Hepatocyte (in vitro differentiated cells): Measurements from ENCODE around the gene REG3G.

Source experiments
- EZH2 ChIP-seq: fragments of 200-600 bp; sonication (generic); IDR thresholded peaks from 2 replicates; pipeline ENCODE4 v1.6.1; 2016; ENCODE audit warnings: antibody characterized with exemption, mild to moderate bottlenecking, borderline replicate concordance
- TF ChIP-seq, protein P1 (sequence below): fragments of 200-600 bp; sonication (generic); IDR thresholded peaks from 2 replicates; pipeline ENCODE4 v1.5.1; 2016; ENCODE audit warnings: antibody characterized with exemption, mild to moderate bottlenecking; ENCODE audit not compliant: poor library complexity

- TF ChIP-seq, protein P1, sequence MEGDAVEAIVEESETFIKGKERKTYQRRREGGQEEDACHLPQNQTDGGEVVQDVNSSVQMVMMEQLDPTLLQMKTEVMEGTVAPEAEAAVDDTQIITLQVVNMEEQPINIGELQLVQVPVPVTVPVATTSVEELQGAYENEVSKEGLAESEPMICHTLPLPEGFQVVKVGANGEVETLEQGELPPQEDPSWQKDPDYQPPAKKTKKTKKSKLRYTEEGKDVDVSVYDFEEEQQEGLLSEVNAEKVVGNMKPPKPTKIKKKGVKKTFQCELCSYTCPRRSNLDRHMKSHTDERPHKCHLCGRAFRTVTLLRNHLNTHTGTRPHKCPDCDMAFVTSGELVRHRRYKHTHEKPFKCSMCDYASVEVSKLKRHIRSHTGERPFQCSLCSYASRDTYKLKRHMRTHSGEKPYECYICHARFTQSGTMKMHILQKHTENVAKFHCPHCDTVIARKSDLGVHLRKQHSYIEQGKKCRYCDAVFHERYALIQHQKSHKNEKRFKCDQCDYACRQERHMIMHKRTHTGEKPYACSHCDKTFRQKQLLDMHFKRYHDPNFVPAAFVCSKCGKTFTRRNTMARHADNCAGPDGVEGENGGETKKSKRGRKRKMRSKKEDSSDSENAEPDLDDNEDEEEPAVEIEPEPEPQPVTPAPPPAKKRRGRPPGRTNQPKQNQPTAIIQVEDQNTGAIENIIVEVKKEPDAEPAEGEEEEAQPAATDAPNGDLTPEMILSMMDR: peak; percentile 76
- no peak for TF ChIP-seq EZH2
Measured at GRCh38 chr2:79041032-79041448, 15.5 kb downstream of the REG3G start.
